Skeletal muscle cell (primary cell): ENCODE data around the gene SPANXC.
"Not testable (repeated sequence)": the region's sequence is repeated elsewhere in the genome, so short reads cannot be mapped to it uniquely, and the experiment has no call there.

ENCODE experiments used
- DNase-seq: peaks from one replicate; pipeline ENCODE4 v3.0.0-alpha.2; 2010; ENCODE audit warnings: low read depth
- H3K4me3 ChIP-seq: 2 replicates; pipeline ENCODE4 v1.5.1; 2011; ENCODE audit warnings: low read depth, mild to moderate bottlenecking, control low read depth, low read length, moderate library complexity

Gene SPANXC, protein sequence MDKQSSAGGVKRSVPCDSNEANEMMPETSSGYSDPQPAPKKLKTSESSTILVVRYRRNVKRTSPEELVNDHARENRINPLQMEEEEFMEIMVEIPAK

DNA sequence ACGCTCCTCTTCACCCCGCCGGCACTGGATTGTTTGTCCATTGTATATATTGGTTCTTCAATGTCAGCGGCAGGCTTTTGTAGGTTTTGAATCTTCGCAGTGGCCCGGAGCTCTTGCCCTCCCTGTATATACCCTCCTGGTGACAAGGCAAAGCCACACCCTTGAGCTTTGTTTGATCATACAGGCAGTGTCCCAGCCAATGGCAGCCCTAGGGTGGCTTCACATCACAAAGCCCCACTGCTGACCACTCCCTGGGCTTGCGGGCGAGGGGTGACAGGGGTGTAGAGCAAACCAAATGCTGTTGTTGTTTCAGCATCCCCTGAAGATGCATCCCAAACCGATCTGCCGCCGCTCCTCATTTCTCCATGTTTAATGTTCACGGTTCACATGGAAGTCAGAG, at the start of gene SPANXC:
SPANXC (minus strand) TSS at position 101 of the 400 bp plus-strand sequence; CDS start at position 41, 60 bp downstream.
- H3K4me3 ChIP-seq, DNase-seq: not testable (repeated sequence)

DNA sequence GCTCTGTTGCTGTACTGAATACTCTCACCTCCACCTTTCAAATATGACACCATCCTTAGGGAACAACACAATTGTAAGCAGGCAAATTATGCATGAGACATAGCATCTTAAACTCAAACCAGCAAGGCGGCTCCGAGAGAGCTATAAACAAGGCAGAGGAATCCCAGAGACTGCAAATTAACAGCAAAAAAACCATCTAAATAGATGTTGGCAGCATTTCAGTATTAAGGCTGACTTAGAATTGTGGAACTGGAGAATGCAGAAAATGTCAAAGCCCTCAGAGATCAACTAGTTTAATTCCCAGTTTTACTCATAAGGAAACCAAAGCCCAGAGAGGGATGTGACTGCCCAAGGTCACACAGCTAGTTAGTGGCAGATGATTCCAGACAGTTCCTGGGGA, 37.2 kb upstream of the SPANXC start:
- no peak overlapping the region for H3K4me3 ChIP-seq
- DNase-seq, result no peak

DNA sequence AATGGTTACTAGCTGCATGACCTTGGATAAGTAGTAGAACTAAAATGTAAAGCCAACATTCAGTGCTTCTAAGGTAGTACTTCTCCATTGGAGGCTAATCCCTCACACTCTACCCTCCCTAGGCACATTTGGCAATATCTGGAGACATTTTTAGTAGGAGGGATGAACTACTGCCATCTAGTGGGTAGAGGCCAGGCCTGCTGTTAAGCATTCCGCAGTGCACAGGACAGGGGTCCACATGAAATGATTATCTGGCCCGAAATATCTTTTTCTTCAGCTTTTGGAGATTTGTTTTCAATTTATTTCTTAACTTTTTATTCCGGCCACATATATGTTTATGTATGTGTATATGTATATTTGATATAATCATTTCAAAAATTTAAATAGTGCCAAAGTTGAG, 36.0 kb upstream of the SPANXC start:
- no peak for DNase-seq
- no peak overlapping the region for H3K4me3 ChIP-seq

DNA sequence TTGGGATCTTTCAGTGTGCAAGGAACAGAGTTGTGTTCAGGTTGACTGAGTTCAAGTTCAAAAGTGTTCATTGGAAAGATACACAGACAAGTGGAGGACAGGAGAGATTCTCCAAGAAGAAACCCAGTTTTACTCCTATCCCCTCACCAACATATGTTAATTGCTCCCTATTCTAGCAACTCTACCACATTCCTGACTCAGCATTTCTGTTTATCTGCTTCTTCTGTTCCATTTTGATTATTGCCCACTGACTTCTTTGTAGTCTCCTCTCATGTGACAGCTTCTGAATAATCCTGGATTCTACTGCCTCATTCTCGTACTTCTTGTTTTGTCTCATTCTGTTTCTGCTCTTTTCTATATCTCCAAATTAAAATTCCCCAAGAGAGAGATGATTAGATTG, 15.8 kb upstream of the SPANXC start:
- no peak for DNase-seq
- no peak overlapping the region for H3K4me3 ChIP-seq

DNA sequence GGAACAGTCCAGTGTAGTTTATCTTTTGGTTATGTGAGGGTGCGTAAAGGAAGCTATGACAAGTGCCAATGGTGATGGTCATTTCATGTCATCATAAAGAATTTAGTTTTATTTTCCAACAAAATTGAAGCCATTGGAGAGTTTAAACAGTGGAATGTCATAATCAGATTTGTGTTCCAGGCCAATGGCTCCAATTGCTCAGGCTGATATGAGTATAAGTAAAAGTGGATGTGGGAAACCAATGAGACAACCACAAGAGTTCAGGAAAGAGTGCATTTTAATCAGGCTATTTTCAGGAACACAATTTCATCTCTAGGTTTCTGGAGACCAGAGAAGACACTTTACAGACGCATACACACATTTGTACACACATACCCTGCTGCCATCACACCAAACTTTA, 20.7 kb downstream of the SPANXC start:
- H3K4me3 ChIP-seq, result no peak overlapping the region
- no peak for DNase-seq

DNA sequence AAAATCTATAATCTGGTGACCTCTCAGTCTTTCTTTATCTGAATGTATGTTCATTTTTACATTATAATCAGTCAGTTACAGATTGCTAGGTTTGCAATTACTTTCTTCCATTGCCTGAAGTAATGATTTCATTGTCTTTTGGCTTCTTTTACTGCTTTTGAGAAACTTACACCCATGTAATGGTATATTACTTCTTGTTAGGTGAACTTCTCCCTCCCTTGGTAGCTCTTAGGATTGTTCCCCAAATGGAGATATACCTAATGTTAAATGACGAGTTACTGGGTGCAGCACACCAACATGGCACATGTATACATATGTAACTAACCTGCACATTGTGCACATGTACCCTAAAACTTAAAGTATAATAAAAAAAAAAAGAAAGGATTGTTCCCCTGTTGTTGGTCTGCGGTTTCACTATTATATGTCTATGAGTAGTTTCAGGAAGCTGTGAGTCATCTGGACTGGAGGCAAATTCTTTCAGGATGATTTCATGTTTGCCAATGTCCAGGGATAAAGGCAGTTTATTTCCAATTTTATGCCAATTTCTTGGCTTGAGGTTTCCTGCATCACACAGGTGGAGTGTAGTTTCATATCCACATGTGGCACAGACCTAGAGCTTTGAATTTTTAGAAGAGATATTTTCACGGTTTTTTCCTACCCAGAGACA, 21.8 kb downstream of the SPANXC start:
- peak; percentile 25 for DNase-seq
- H3K4me3 ChIP-seq, result no peak overlapping the region

DNA sequence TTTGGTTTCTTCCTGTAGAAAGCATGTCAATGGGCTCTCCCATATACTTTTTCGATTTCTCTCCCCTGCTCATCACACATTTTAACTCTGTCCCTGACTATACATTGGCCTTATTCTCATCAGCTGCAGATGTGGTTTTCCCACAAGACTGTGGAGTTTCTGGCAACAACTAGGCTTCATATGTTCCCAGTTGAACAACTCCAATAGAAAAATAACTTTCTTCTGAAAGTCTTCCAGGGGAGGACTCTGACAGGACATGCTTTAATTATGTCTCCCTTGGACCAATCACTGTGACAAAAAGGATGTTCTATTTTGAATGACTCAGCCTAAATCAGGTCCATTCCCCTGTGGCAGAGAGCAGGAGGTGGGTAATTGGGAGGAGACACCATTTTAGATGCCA, 28.1 kb downstream of the SPANXC start:
- peak; percentile 10 for DNase-seq
- no peak overlapping the region for H3K4me3 ChIP-seq

DNA sequence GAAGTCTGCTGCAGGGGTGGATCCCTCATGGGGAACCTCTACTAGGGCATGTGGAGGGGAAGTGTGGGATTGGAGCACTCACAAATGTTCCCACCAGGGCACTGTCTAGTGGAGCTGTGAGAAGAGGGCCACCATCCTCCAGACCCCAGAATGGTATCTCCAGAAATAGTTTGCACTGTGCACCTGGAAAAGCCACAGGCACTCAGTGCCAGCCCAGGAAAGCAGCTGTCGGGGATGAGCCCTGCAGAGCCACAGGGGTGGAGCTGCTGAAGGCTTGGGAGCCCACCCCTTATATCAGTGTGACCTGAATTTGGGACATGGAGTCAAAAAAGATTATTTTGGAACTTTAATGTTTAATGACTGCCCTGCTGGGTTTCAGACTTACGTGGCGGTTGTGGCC, 40.4 kb downstream of the SPANXC start:
- H3K4me3 ChIP-seq, result no peak overlapping the region
- no peak for DNase-seq
